ENCODE results near the gene CCNB1IP1.
"Not testable (repeated sequence)": the region's sequence is repeated elsewhere in the genome, so short reads cannot be mapped to it uniquely, and the experiment has no call there.

GRCh38 chr14:20341032-20341431, 8.0 kb upstream of the CCNB1IP1 start:
- TF ChIP-seq SUZ12 (IDR thresholded peaks at IDR 0.05; ENCODE audit: extremely low read depth, insufficient read depth, insufficient read length); ZNF274 (IDR thresholded peaks at IDR 0.05; ENCODE audit: low read depth, low read length); YY1 (IDR thresholded peaks at IDR 0.05; ENCODE audit: insufficient read depth, insufficient read length): not testable (repeated sequence)
